22Rv1 (cell line): ENCODE results near the gene FAM241A.
"Not testable (repeated sequence)": the region's sequence is repeated elsewhere in the genome, so short reads cannot be mapped to it uniquely, and the experiment has no call there.

Experiments used
- ZFX ChIP-seq: fragments of 450-650 bp; IDR thresholded peaks from 2 replicates; pipeline ENCODE4 v1.6.1; 2017; ENCODE audit warnings: antibody characterized with exemption, borderline replicate concordance
- TF ChIP-seq, protein P1 (sequence below): fragments of 450-650 bp; IDR thresholded peaks from 2 replicates; pipeline ENCODE4 v1.5.1; 2017; ENCODE audit warnings: mild to moderate bottlenecking

DNA sequence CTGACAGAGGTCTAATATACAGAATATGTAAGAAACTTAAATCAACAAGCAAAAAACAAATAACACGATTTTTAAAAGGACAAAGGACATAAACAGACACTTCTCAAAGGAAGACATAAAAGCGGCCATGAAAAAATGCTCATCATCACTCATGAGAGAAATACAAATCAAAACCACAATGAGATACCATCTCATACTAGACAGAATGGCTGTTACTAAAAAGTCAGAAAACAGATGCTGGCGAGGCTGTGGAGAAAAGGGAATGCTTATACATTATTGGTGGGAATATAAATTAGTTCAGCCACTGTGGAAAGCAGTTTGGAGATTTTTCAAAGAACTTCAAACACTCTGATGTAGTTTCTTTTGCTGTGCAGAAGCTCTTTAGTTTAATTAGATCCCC, 33.5 kb downstream of the FAM241A start:
- TF ChIP-seq, protein P1, sequence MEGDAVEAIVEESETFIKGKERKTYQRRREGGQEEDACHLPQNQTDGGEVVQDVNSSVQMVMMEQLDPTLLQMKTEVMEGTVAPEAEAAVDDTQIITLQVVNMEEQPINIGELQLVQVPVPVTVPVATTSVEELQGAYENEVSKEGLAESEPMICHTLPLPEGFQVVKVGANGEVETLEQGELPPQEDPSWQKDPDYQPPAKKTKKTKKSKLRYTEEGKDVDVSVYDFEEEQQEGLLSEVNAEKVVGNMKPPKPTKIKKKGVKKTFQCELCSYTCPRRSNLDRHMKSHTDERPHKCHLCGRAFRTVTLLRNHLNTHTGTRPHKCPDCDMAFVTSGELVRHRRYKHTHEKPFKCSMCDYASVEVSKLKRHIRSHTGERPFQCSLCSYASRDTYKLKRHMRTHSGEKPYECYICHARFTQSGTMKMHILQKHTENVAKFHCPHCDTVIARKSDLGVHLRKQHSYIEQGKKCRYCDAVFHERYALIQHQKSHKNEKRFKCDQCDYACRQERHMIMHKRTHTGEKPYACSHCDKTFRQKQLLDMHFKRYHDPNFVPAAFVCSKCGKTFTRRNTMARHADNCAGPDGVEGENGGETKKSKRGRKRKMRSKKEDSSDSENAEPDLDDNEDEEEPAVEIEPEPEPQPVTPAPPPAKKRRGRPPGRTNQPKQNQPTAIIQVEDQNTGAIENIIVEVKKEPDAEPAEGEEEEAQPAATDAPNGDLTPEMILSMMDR = not testable (repeated sequence)
- TF ChIP-seq ZFX = not testable (repeated sequence)
